Spleen (tissue), 11 donors: ENCODE data around the gene PRR7. TPM values are rescaled to one million over a fixed set of nuclear protein-coding genes. Genes with fewer than 3 reads are reported as not detected.

Experiments
- DNase-seq: peaks from one replicate; pipeline ENCODE4 v3.0.0-alpha.2; 2020
- H3K27ac ChIP-seq, 8 donors: fragments of 200-600 bp; sonication (generic) in 7 of 8; 1 replicate in 4 of 8; 2 replicates in 4 of 8; pipeline versions ENCODE4 v1.5.0 to v1.8.0; 2016 to 2021; ENCODE audit warnings: inconsistent platforms in 4 of 8, mild to moderate bottlenecking in 4 of 8, moderate library complexity in 1 of 8
- H3K27me3 ChIP-seq, 7 donors: fragments of 200-600 bp; sonication (generic) in 6 of 7; replicated peaks in 1 of 7; 1 replicate in 4 of 7; 2 replicates in 3 of 7; pipeline versions ENCODE4 v1.5.0 to v1.8.0; 2016 to 2021; ENCODE audit warnings: inconsistent platforms in 3 of 7, mild to moderate bottlenecking in 1 of 7
- H3K36me3 ChIP-seq, 6 donors: fragments of 200-600 bp; sonication (generic) in 5 of 6; 1 replicate in 4 of 6; 2 replicates in 2 of 6; pipeline versions ENCODE4 v1.5.0 to v1.8.0; 2016 to 2021; ENCODE audit warnings: inconsistent platforms in 2 of 6
- H3K4me1 ChIP-seq, 6 donors: fragments of 200-600 bp; sonication (generic) in 5 of 6; 1 replicate in 3 of 6; 2 replicates in 3 of 6; pipeline versions ENCODE4 v1.5.0 to v1.8.0; 2016 to 2021; ENCODE audit warnings: inconsistent platforms in 3 of 6
- H3K4me3 ChIP-seq, 8 donors: fragments of 200-600 bp; sonication (generic) in 7 of 8; 1 replicate in 4 of 8; 2 replicates in 4 of 8; pipeline versions ENCODE4 v1.5.0 to v1.8.0; 2016 to 2021; ENCODE audit warnings: inconsistent platforms in 4 of 8, mild to moderate bottlenecking in 4 of 8, moderate library complexity in 2 of 8
- H3K9me3 ChIP-seq, 8 donors: fragments of 200-600 bp; sonication (generic) in 7 of 8; 1 replicate in 4 of 8; 2 replicates in 4 of 8; pipeline versions ENCODE4 v1.5.0 to v1.8.0; 2016 to 2021; ENCODE audit warnings: inconsistent platforms in 4 of 8
- CTCF ChIP-seq, 11 experiments: fragments of 200-600 bp in 7 of 11; fragments of 450-650 bp in 4 of 11; sonication (generic) in 4 of 11; IDR thresholded peaks in 8 of 11; conservative IDR thresholded peaks in 3 of 11; 1 replicate in 7 of 11; 2 replicates in 4 of 11; pipeline versions ENCODE4 v1.4.0 to v1.8.0; 2016 to 2021; ENCODE audit warnings: antibody characterized with exemption in 11 of 11, inconsistent platforms in 4 of 11, mild to moderate bottlenecking in 1 of 11
- POLR2A ChIP-seq, 3 donors: fragments of 450-650 bp; IDR thresholded peaks; one replicate each; pipeline ENCODE4 v1.5.1; 2017; ENCODE audit warnings: antibody characterized with exemption in 3 of 3, mild to moderate bottlenecking in 1 of 3
- POLR2AphosphoS5 ChIP-seq, 3 donors: sonication (generic); formaldehyde crosslinking; IDR thresholded peaks; one replicate each; pipeline ENCODE4 v1.5.1; 2017; ENCODE audit warnings: antibody characterized with exemption in 3 of 3
- WGBS, 5 donors: extraction: QIAGEN DNeasy Blood & Tissue Kit in 3 of 5; methylation state at CpG; one replicate each; pipeline versions ENCODE4 v1.1.5 to v1.1.7; 2013 to 2018; 5-methylcytosine and 5-hydroxymethylcytosine counted together
- intact Hi-C: fragments of 100-400 bp; cut with DNase I; formaldehyde crosslinking; loops from one replicate; pipeline ENCODE4 v1.15.0; 2023; ENCODE audit warnings: low total_unique reads
- polyA plus RNA-seq, 3 donors: library from polyadenylated mRNA; stranded (reverse); fragments of 200-250 nt; gene quantifications; one replicate each; pipeline ENCODE4 v1.2.1, GENCODE V29; 2013
- total RNA-seq, 7 donors: library from RNA; depleted of rRNA in 3 of 7; stranded (reverse); fragments of >200 nt in 3 of 7; fragmentation: NEBNext Ultra II Directional in 4 of 7; extraction: Animal tissue kit (Norgen Biotek cat#: 25700) in 4 of 7; gene quantifications; one replicate each; pipeline versions ENCODE4 v1.1.0 to v1.2.1, GENCODE V29; 2016 to 2021
- donor health status: healthy with polysubstance abuse.
- donor health status: DM: no; HTN: no; CAD: no; lungs with moderate emphysema.
- donor health status: DM: no; HTN: no; CAD: no.
- donor health status: Bipolar disorder and iron deficiency.
- donor health status: healthy.
- donor health status: DM: no; HTN: no; CAD: no.
- donor health status: DM: yes; HTN: yes; CAD: no.

The PRR7 gene
- total and polyA plus RNA-seq, 10 donors, result 1.7 to 5.7 (median 4.6) TPM; not detected in 1

- Histone ChIP-seq H3K27me3 (peaks cover 0 to 13% (median 0%) of the 10 kb centered on the region in 7 donors), H3K9me3 (no peaks in the 10 kb centered on the region), H3K4me3 (peak overlapping the region; percentile 56 to 94 (median 72)), H3K4me1 (peaks cover 51 to 98% (median 74%) of the 10 kb centered on the region in 6 donors), H3K27ac (peak overlapping the region; percentile 15 to 93 (median 88)), H3K36me3 (peaks cover 0 to 19% (median 14%) of the 10 kb centered on the region in 6 donors)
- WGBS, 5 donors, result 45 to 67% (median 58%) methylated on average over 12 of the region's 12 CpGs
- peak; percentile 82 for DNase-seq
- intact Hi-C loops, result no loop called here
- TF ChIP-seq POLR2A (IDR thresholded peaks at IDR 0.05), result no peak
- TF ChIP-seq CTCF (IDR thresholded peaks at IDR 0.05 in 8 of 11, conservative IDR thresholded peaks at IDR 0.05 in 3 of 11), result peak in 1 of 11 experiments; percentile 14
- no peak for TF ChIP-seq POLR2AphosphoS5 (IDR thresholded peaks at IDR 0.05)
Observed at GRCh38 chr5:177496070-177496726, 49.6 kb downstream of the PRR7 start.

- Histone ChIP-seq H3K36me3 (peaks cover 0 to 17% (median 8%) of the 10 kb centered on the region in 6 donors), H3K9me3 (no peaks in the 10 kb centered on the region), H3K4me1 (peaks cover 51 to 98% (median 76%) of the 10 kb centered on the region in 6 donors), H3K4me3 (peak overlapping the region; percentile 56 to 94 (median 72)), H3K27ac (peak overlapping the region; percentile 53 to 93 (median 90)), H3K27me3 (peaks cover 0 to 13% (median 0%) of the 10 kb centered on the region in 7 donors)
- intact Hi-C loops, result no loop called here
- TF ChIP-seq POLR2A (IDR thresholded peaks at IDR 0.05) (no peak), CTCF (IDR thresholded peaks at IDR 0.05 in 8 of 11, conservative IDR thresholded peaks at IDR 0.05 in 3 of 11) (no peak), POLR2AphosphoS5 (IDR thresholded peaks at IDR 0.05) (no peak)
- no peak for DNase-seq
- WGBS, 5 donors, result 4 to 15% (median 5%) methylated on average over 9 to 29 of the region's 29 CpGs
Observed at GRCh38 chr5:177496727-177497291, 50.2 kb downstream of the PRR7 start.

GRCh38 chr5:177497292-177498012, 50.8 kb downstream of the PRR7 start, which contains the start of gene PDLIM7:
TSS of gene PDLIM7 (minus strand) at chr5:177497604. CDS start at chr5:177496512, 1,092 bp downstream.
- Histone ChIP-seq H3K27me3 (peaks cover 0 to 13% (median 0%) of the 10 kb centered on the region in 7 donors), H3K4me1 (peaks cover 55 to 98% (median 79%) of the 10 kb centered on the region in 6 donors), H3K27ac (peak within 1 kb of the TSS; percentile 53 to 93 (median 90)), H3K4me3 (peak within 1 kb of the TSS; percentile 56 to 94 (median 72)), H3K36me3 (peaks cover 0 to 17% (median 2%) of the 10 kb centered on the region in 6 donors), H3K9me3 (no peaks in the 10 kb centered on the region)
- TF ChIP-seq POLR2A (IDR thresholded peaks at IDR 0.05) (peak; percentile 37 to 85 (median 38)), POLR2AphosphoS5 (IDR thresholded peaks at IDR 0.05) (peak; percentile 93 to 95 (median 95)), CTCF (IDR thresholded peaks at IDR 0.05 in 8 of 11, conservative IDR thresholded peaks at IDR 0.05 in 3 of 11) (peak in 5 of 11 experiments; percentile 29 to 58 (median 37))
- intact Hi-C loops, result no loop called here
- WGBS, 5 donors, result 0 to 1% (median 0%) methylated on average over 10 to 73 of the region's 73 CpGs
- DNase-seq, result peak; percentile 98
